ENCODE results near the gene TREM1. TPM values are rescaled to one million over a fixed set of nuclear protein-coding genes. Genes with fewer than 3 reads are reported as not detected.

TREM1 gene
- under 1 TPM; 0.15 to 0.43 TPM for polyA plus RNA-seq

DNA sequence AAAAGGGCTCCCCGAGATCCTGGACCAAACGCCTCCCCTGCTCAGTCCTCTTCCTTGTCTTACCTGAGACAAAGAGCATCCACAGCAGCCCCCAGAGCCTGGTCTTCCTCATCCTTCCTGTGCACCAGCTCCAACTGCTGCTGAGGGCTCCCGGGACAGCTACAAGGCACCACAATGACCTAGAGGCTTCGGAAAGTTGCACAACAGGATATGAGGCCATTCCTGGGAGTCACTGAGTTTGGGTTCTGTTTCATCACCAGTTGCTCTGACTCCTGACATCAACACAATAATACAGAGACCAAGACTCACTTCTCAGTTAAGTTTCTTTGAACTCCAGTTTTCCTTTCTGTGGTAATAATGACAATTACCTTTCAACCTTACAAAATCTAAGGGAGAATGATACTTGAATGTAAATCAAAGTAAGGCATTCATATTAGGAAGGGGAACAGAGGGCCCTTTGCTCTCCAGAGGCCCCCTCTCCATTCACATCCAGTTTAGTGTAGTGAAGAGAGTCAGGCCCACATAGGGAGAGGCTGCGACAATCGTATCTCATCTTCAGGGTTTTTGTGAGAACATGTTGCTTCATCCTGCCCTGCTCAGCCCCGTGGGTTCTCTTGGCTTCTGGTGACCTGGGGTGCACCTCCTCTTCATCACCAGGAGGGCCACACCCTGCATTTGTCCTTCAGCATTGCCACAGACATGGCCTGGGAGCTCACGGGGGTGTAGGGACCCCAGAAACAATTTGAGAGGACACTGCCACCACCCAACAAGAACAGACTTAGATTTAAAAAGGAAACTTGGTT, at the start of gene TREM1:
TREM1 (minus strand) TSS at position 139 of the 803 bp plus-strand sequence; CDS start at position 112, 27 bp downstream.
- Histone ChIP-seq H3K4me1 (ENCODE audit: control insufficient read depth in 2 of 2, insufficient read depth in 2 of 2, low read length in 1 of 2) (no peaks in the 10 kb centered on the region), H3K4me3 (ENCODE audit: low read depth in 1 of 2, low read length in 2 of 2) (no peak within 1 kb of the TSS), H3K27ac (ENCODE audit: low read depth in 2 of 2, low read length in 1 of 2) (no peak within 1 kb of the TSS), H3K9me3 (ENCODE audit: control insufficient read depth in 2 of 2, insufficient read depth in 1 of 2, low read depth in 1 of 2, low read length in 1 of 2) (no peaks in the 10 kb centered on the region), H3K27me3 (ENCODE audit: control insufficient read depth in 1 of 2, insufficient read depth in 2 of 2, low read length in 2 of 2) (no peaks in the 10 kb centered on the region), H3K36me3 (ENCODE audit: control insufficient read depth in 2 of 2, insufficient read depth in 2 of 2, low read length in 1 of 2) (no peaks in the 10 kb centered on the region)
- WGBS, 2 donors = 75 to 76% methylated on average over 8 of the region's 8 CpGs

DNA sequence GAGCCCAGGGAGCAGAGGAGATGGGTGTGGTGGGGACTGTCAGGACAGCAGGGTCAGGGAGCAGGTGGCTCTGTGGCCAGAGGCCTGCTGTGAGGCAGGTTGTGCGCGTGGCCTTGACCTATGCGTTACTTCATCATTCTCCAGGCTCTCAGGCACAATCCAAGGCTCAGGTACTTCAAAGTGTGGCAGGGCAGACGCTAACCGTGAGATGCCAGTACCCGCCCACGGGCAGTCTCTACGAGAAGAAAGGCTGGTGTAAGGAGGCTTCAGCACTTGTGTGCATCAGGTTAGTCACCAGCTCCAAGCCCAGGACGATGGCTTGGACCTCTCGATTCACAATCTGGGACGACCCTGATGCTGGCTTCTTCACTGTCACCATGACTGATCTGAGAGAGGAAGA, 49.5 kb upstream of the TREM1 start:
- no peaks in the 10 kb centered on the region for H3K9me3 ChIP-seq (ENCODE audit: control insufficient read depth in 2 of 2, insufficient read depth in 1 of 2, low read depth in 1 of 2, low read length in 1 of 2)
- H3K27me3 ChIP-seq (ENCODE audit: control insufficient read depth in 1 of 2, insufficient read depth in 2 of 2, low read length in 2 of 2) = no peaks in the 10 kb centered on the region
- H3K36me3 ChIP-seq (ENCODE audit: control insufficient read depth in 2 of 2, insufficient read depth in 2 of 2, low read length in 1 of 2) = no peaks in the 10 kb centered on the region
- H3K4me3 ChIP-seq (ENCODE audit: low read depth in 1 of 2, low read length in 2 of 2) = no peak overlapping the region
- WGBS, 2 donors = 75 to 84% methylated on average over 11 of the region's 11 CpGs
- peaks cover 0 to 3% of the 10 kb centered on the region in 2 donors for H3K4me1 ChIP-seq (ENCODE audit: control insufficient read depth in 2 of 2, insufficient read depth in 2 of 2, low read length in 1 of 2)
- H3K27ac ChIP-seq (ENCODE audit: low read depth in 2 of 2, low read length in 1 of 2) = no peak overlapping the region

GRCh38 chr6:41335296-41335695, 48.8 kb upstream of the TREM1 start, which contains the start of gene NCR2:
Gene NCR2, plus strand, starts transcription at chr6:41335608. Its CDS starts 269 bp downstream, at chr6:41335877.
- Histone ChIP-seq H3K36me3 (ENCODE audit: control insufficient read depth in 2 of 2, insufficient read depth in 2 of 2, low read length in 1 of 2) (no peaks in the 10 kb centered on the region), H3K27me3 (ENCODE audit: control insufficient read depth in 1 of 2, insufficient read depth in 2 of 2, low read length in 2 of 2) (no peaks in the 10 kb centered on the region), H3K9me3 (ENCODE audit: control insufficient read depth in 2 of 2, insufficient read depth in 1 of 2, low read depth in 1 of 2, low read length in 1 of 2) (no peaks in the 10 kb centered on the region), H3K4me1 (ENCODE audit: control insufficient read depth in 2 of 2, insufficient read depth in 2 of 2, low read length in 1 of 2) (peaks cover 0 to 3% of the 10 kb centered on the region in 2 donors), H3K27ac (ENCODE audit: low read depth in 2 of 2, low read length in 1 of 2) (no peak within 1 kb of the TSS), H3K4me3 (ENCODE audit: low read depth in 1 of 2, low read length in 2 of 2) (no peak within 1 kb of the TSS)
- 87 to 88% methylated on average over 5 of the region's 5 CpGs for WGBS, 2 donors

DNA sequence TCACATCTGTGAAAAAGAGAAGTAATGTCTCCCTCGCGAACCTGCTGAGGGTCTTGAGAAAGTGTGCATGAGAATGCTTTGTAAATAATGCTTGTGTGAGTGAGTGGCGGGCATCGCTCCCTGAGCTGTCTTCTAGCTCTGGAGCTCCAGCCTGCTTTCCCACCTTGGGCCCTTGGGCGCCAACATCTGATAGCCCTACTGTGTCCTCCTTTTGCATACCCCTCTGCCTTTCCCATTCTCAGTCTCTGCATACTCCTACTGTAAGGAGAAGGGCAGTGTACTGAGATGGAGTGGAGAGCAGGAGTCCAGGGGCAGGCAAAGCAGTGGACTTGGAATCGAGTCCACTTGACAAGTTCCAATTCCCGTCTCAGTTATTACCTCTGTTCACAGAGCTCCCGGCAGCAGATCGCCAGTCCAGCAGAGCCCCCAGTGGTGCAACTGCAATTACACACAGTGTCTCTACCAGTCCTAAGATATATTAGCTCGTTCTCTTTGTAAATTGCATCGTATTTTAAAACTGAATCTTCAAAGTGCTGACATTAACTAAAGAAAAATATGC, 48.1 kb upstream of the TREM1 start:
- H3K36me3 ChIP-seq (ENCODE audit: control insufficient read depth in 2 of 2, insufficient read depth in 2 of 2, low read length in 1 of 2) = no peaks in the 10 kb centered on the region
- H3K9me3 ChIP-seq (ENCODE audit: control insufficient read depth in 2 of 2, insufficient read depth in 1 of 2, low read depth in 1 of 2, low read length in 1 of 2) = no peaks in the 10 kb centered on the region
- H3K4me3 ChIP-seq (ENCODE audit: low read depth in 1 of 2, low read length in 2 of 2) = no peak overlapping the region
- 65 to 66% methylated on average over 11 of the region's 11 CpGs for WGBS, 2 donors
- H3K27me3 ChIP-seq (ENCODE audit: control insufficient read depth in 1 of 2, insufficient read depth in 2 of 2, low read length in 2 of 2) = no peaks in the 10 kb centered on the region
- no peak overlapping the region for H3K27ac ChIP-seq (ENCODE audit: low read depth in 2 of 2, low read length in 1 of 2)
- peaks cover 0 to 3% of the 10 kb centered on the region in 2 donors for H3K4me1 ChIP-seq (ENCODE audit: control insufficient read depth in 2 of 2, insufficient read depth in 2 of 2, low read length in 1 of 2)

DNA sequence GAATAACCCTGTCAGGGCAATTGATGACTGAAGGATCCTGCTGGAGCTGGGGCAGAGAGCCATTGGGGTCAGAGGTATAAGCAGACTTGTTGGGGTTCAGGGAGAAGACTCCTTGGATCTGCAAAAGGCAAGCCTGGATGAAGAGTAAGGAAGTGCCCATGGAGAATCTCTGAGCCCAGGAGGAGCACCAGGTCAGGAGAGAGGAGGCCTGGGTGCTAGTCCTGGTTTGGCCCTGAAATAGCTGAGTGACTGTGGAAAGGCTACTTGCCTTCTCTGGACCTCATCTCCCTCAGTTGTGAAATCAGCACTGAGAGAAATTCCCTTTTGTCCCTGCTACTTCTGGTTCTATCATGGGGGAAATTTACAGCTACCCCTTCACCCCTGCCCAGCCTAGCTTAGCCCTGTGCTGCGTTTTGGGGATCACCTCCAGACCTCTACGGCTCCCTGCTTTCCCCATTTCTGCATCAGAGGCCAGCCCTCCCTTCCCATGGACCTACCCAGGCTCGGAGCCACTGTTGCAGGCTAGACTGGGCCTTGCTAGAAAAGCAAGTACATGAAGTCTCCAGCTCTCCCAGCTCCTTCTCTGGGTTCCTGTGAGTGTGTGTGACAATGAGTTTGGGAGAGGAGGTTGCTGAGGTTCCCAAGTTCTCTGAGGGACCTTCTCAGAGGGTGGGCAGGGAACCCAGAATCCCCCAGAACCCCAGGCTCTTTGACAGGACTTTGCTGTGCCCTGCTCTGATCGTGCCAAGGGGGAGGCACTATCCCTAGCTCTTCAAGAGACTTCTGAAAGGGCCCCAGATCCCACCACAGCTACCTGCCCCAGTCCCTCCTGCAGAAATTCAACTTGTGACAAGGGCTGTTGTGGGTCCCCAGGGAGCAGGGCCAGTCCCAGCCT, 46.6 kb upstream of the TREM1 start:
- Histone ChIP-seq H3K4me3 (ENCODE audit: low read depth in 1 of 2, low read length in 2 of 2) (no peak overlapping the region), H3K36me3 (ENCODE audit: control insufficient read depth in 2 of 2, insufficient read depth in 2 of 2, low read length in 1 of 2) (no peaks in the 10 kb centered on the region), H3K9me3 (ENCODE audit: control insufficient read depth in 2 of 2, insufficient read depth in 1 of 2, low read depth in 1 of 2, low read length in 1 of 2) (no peaks in the 10 kb centered on the region), H3K4me1 (ENCODE audit: control insufficient read depth in 2 of 2, insufficient read depth in 2 of 2, low read length in 1 of 2) (peaks cover 0 to 3% of the 10 kb centered on the region in 2 donors), H3K27ac (ENCODE audit: low read depth in 2 of 2, low read length in 1 of 2) (no peak overlapping the region), H3K27me3 (ENCODE audit: control insufficient read depth in 1 of 2, insufficient read depth in 2 of 2, low read length in 2 of 2) (no peaks in the 10 kb centered on the region)
- 80 to 84% methylated on average over 4 of the region's 4 CpGs for WGBS, 2 donors

DNA sequence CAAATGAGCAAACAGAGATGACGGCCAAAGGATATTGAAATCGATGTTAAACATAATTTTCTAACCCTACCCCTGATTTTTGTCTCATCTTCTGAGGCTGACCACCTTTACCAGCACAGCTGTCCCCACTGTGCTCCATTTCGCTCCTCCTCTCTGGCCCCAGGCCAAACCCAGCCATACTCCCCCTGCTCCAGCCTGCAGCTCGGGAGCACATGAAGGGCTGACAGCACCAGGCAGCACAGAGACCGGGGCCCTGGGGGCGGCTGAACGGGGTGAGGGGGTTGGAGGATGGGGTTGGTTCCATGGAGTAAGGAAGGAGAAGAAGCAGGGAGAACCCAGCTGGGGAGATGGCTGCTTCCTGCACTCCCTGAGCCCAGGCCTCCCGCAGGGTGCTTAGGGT, 45.8 kb upstream of the TREM1 start:
- no peak overlapping the region for H3K4me3 ChIP-seq (ENCODE audit: low read depth in 1 of 2, low read length in 2 of 2)
- WGBS, 2 donors = 73 to 74% methylated on average over 8 of the region's 8 CpGs
- H3K36me3 ChIP-seq (ENCODE audit: control insufficient read depth in 2 of 2, insufficient read depth in 2 of 2, low read length in 1 of 2) = no peaks in the 10 kb centered on the region
- H3K27me3 ChIP-seq (ENCODE audit: control insufficient read depth in 1 of 2, insufficient read depth in 2 of 2, low read length in 2 of 2) = no peaks in the 10 kb centered on the region
- no peak overlapping the region for H3K27ac ChIP-seq (ENCODE audit: low read depth in 2 of 2, low read length in 1 of 2)
- H3K4me1 ChIP-seq (ENCODE audit: control insufficient read depth in 2 of 2, insufficient read depth in 2 of 2, low read length in 1 of 2) = peaks cover 0 to 3% of the 10 kb centered on the region in 2 donors
- H3K9me3 ChIP-seq (ENCODE audit: control insufficient read depth in 2 of 2, insufficient read depth in 1 of 2, low read depth in 1 of 2, low read length in 1 of 2) = no peaks in the 10 kb centered on the region

- Histone ChIP-seq H3K36me3 (ENCODE audit: control insufficient read depth in 2 of 2, insufficient read depth in 2 of 2, low read length in 1 of 2) (no peaks in the 10 kb centered on the region), H3K4me3 (ENCODE audit: low read depth in 1 of 2, low read length in 2 of 2) (no peak overlapping the region), H3K27me3 (ENCODE audit: control insufficient read depth in 1 of 2, insufficient read depth in 2 of 2, low read length in 2 of 2) (no peaks in the 10 kb centered on the region), H3K9me3 (ENCODE audit: control insufficient read depth in 2 of 2, insufficient read depth in 1 of 2, low read depth in 1 of 2, low read length in 1 of 2) (no peaks in the 10 kb centered on the region), H3K27ac (ENCODE audit: low read depth in 2 of 2, low read length in 1 of 2) (no peak overlapping the region), H3K4me1 (ENCODE audit: control insufficient read depth in 2 of 2, insufficient read depth in 2 of 2, low read length in 1 of 2) (peaks cover 0 to 3% of the 10 kb centered on the region in 2 donors)
- WGBS, 2 donors = 88 to 91% methylated on average over 11 of the region's 11 CpGs
These were observed 45.1 kb upstream of the TREM1 start for GRCh38 chr6:41331401-41332150.

- Histone ChIP-seq H3K36me3 (ENCODE audit: control insufficient read depth in 2 of 2, insufficient read depth in 2 of 2, low read length in 1 of 2) (no peaks in the 10 kb centered on the region), H3K4me1 (ENCODE audit: control insufficient read depth in 2 of 2, insufficient read depth in 2 of 2, low read length in 1 of 2) (no peaks in the 10 kb centered on the region), H3K4me3 (ENCODE audit: low read depth in 1 of 2, low read length in 2 of 2) (no peak overlapping the region), H3K27me3 (ENCODE audit: control insufficient read depth in 1 of 2, insufficient read depth in 2 of 2, low read length in 2 of 2) (peaks cover 0 to 5% of the 10 kb centered on the region in 2 donors), H3K9me3 (ENCODE audit: control insufficient read depth in 2 of 2, insufficient read depth in 1 of 2, low read depth in 1 of 2, low read length in 1 of 2) (no peaks in the 10 kb centered on the region), H3K27ac (ENCODE audit: low read depth in 2 of 2, low read length in 1 of 2) (no peak overlapping the region)
- WGBS, 2 donors = 78 to 80% methylated on average over 2 of the region's 2 CpGs
These were observed 40.7 kb upstream of the TREM1 start for GRCh38 chr6:41327177-41327576.

DNA sequence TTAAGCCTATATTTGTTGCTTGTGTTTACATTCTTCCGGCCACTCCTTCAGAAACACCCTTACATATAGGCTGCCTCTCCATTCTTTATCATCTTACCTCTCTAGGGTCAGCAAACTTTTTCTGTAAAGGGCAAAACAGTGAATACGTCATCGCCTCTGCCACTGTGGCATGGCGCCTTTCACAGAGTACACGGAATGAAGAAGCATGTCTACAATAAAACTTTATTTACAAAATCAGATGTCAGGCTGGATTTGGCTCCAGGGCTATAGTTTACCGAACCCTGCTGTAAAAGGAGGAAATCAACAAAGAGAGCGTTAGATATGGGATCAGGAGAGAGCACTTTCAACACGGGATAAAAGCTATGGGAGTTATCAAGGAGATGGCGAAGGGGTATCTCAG, 39.6 kb upstream of the TREM1 start:
- peaks cover 0 to 5% of the 10 kb centered on the region in 2 donors for H3K27me3 ChIP-seq (ENCODE audit: control insufficient read depth in 1 of 2, insufficient read depth in 2 of 2, low read length in 2 of 2)
- H3K4me3 ChIP-seq (ENCODE audit: low read depth in 1 of 2, low read length in 2 of 2) = no peak overlapping the region
- H3K27ac ChIP-seq (ENCODE audit: low read depth in 2 of 2, low read length in 1 of 2) = no peak overlapping the region
- H3K4me1 ChIP-seq (ENCODE audit: control insufficient read depth in 2 of 2, insufficient read depth in 2 of 2, low read length in 1 of 2) = no peaks in the 10 kb centered on the region
- WGBS, 2 donors = 59 to 62% methylated on average over 9 of the region's 9 CpGs
- no peaks in the 10 kb centered on the region for H3K36me3 ChIP-seq (ENCODE audit: control insufficient read depth in 2 of 2, insufficient read depth in 2 of 2, low read length in 1 of 2)
- no peaks in the 10 kb centered on the region for H3K9me3 ChIP-seq (ENCODE audit: control insufficient read depth in 2 of 2, insufficient read depth in 1 of 2, low read depth in 1 of 2, low read length in 1 of 2)

Measured in esophagus (tissue), 2 donors.